ENCODE measurements around the gene PPP6R2. TPM values are rescaled to one million over a fixed set of nuclear protein-coding genes. Genes with fewer than 3 reads are reported as not detected.
"Not testable (repeated sequence)": the region's sequence is repeated elsewhere in the genome, so short reads cannot be mapped to it uniquely, and the experiment has no call there.

PPP6R2 gene
- total RNA-seq, 2 donors from 2014 or later, result 58.7 to 81.2 TPM

- peaks cover 15% of the 10 kb centered on the region for H3K27me3 Mint-ChIP-seq (ENCODE audit: insufficient read depth)
Measured at GRCh38 chr22:50320671-50321325, 22.3 kb upstream of the PPP6R2 start.

GRCh38 chr22:50322382-50323104, 20.6 kb upstream of the PPP6R2 start:
- H3K4me1 ChIP-seq (ENCODE audit: control insufficient read depth, insufficient read depth, low read length); H3K9ac ChIP-seq (ENCODE audit: extremely low read depth, low read length, poor library complexity, severe bottlenecking); H3K9me3 ChIP-seq (ENCODE audit: control insufficient read depth, low read length); H3K4me1 Mint-ChIP-seq; H3K36me3 ChIP-seq (ENCODE audit: control insufficient read depth, insufficient read depth, low read length); H3K27me3 ChIP-seq (ENCODE audit: control insufficient read depth, insufficient read depth, low read length, poor library complexity, severe bottlenecking); H3K27ac ChIP-seq (ENCODE audit: low read depth, low read length); H3K27ac Mint-ChIP-seq; H3K4me3 ChIP-seq (ENCODE audit: low read length); DNase-seq; H3K9me3 Mint-ChIP-seq; H3K36me3 Mint-ChIP-seq (ENCODE audit: low read depth); H3K4me3 Mint-ChIP-seq: not testable (repeated sequence)
- H3K27me3 Mint-ChIP-seq (ENCODE audit: insufficient read depth), result peaks cover 22% of the 10 kb centered on the region
- WGBS, 2 experiments (ENCODE audit: insufficient coverage in 1 of 2, insufficient read length in 1 of 2), result 90 to 91% methylated on average over 6 to 8 of the region's 10 CpGs

More at GRCh38 chr22:50320671-50321325, 22.3 kb upstream of the PPP6R2 start:
- DNase-seq, result no peak
- TF ChIP-seq CTCF (conservative IDR thresholded peaks at IDR 0.05), result no peak
- Mint-ChIP-seq H3K4me1 (peaks cover under 1% of the 10 kb centered on the region), H3K36me3 (ENCODE audit: low read depth) (no peaks in the 10 kb centered on the region), H3K9me3 (no peaks in the 10 kb centered on the region), H3K4me3 (no peak overlapping the region), H3K27ac (no peak overlapping the region)
- WGBS, 2 experiments (ENCODE audit: insufficient coverage in 1 of 2, insufficient read length in 1 of 2), result 93 to 95% methylated on average over 7 to 10 of the region's 10 CpGs
- Histone ChIP-seq H3K9me3 (ENCODE audit: control insufficient read depth, low read length) (no peaks in the 10 kb centered on the region), H3K36me3 (ENCODE audit: control insufficient read depth, insufficient read depth, low read length) (no peaks in the 10 kb centered on the region), H3K9ac (ENCODE audit: extremely low read depth, low read length, poor library complexity, severe bottlenecking) (no peak overlapping the region), H3K4me1 (ENCODE audit: control insufficient read depth, insufficient read depth, low read length) (no peaks in the 10 kb centered on the region), H3K27ac (ENCODE audit: low read depth, low read length) (no peak overlapping the region), H3K4me3 (ENCODE audit: low read length) (no peak overlapping the region), H3K27me3 (ENCODE audit: control insufficient read depth, insufficient read depth, low read length, poor library complexity, severe bottlenecking) (peaks cover 2% of the 10 kb centered on the region)

GRCh38 chr22:50323900-50324299, 19.2 kb upstream of the PPP6R2 start:
- H3K27ac Mint-ChIP-seq, result no peak overlapping the region
- peaks cover 6% of the 10 kb centered on the region for H3K4me1 Mint-ChIP-seq
- no peaks in the 10 kb centered on the region for H3K9me3 Mint-ChIP-seq
- H3K27me3 ChIP-seq (ENCODE audit: control insufficient read depth, insufficient read depth, low read length, poor library complexity, severe bottlenecking), result peaks cover 7% of the 10 kb centered on the region
- H3K9me3 ChIP-seq (ENCODE audit: control insufficient read depth, low read length), result no peaks in the 10 kb centered on the region
- peaks cover 24% of the 10 kb centered on the region for H3K27me3 Mint-ChIP-seq (ENCODE audit: insufficient read depth)
- no peak overlapping the region for H3K27ac ChIP-seq (ENCODE audit: low read depth, low read length)
- H3K4me1 ChIP-seq (ENCODE audit: control insufficient read depth, insufficient read depth, low read length), result no peaks in the 10 kb centered on the region
- WGBS, 2 experiments (ENCODE audit: insufficient coverage in 1 of 2, insufficient read length in 1 of 2), result 89 to 100% methylated on average over 3 to 5 of the region's 5 CpGs
- DNase-seq, result no peak
- H3K36me3 Mint-ChIP-seq (ENCODE audit: low read depth), result no peaks in the 10 kb centered on the region
- H3K4me3 ChIP-seq (ENCODE audit: low read length), result no peak overlapping the region
- TF ChIP-seq CTCF (conservative IDR thresholded peaks at IDR 0.05), result no peak
- no peaks in the 10 kb centered on the region for H3K36me3 ChIP-seq (ENCODE audit: control insufficient read depth, insufficient read depth, low read length)
- no peak overlapping the region for H3K4me3 Mint-ChIP-seq
- no peak overlapping the region for H3K9ac ChIP-seq (ENCODE audit: extremely low read depth, low read length, poor library complexity, severe bottlenecking)

Data from endodermal cell (in vitro differentiated cells).